ENCODE data around the gene ZNF492. TPM values are rescaled to one million over a fixed set of nuclear protein-coding genes. Genes with fewer than 3 reads are reported as not detected.
A peak's percentile ranks its signal among the peaks of the same experiment; 100 is the strongest.
"Not testable (repeated sequence)": the region's sequence is repeated elsewhere in the genome, so short reads cannot be mapped to it uniquely, and the experiment has no call there.

ZNF492 gene
- total RNA-seq = 0.13 and 0.26 TPM in 2 replicates

- DNase-seq (ENCODE audit: low read depth) = peak; percentile 59
- not testable (repeated sequence) for FAIRE-seq; H3K36me3 ChIP-seq (ENCODE audit: control insufficient read depth, insufficient read depth, low read length)
Observed at GRCh38 chr19:22633706-22634449, at the start of gene ZNF492. TSS of gene ZNF492 (plus strand) at chr19:22634324. CDS start at chr19:22653400, 19,076 bp downstream.

GRCh38 chr19:22595422-22595821 is 38.7 kb upstream of the ZNF492 start:
- DNase-seq (ENCODE audit: low read depth) = no peak

More at GRCh38 chr19:22633706-22634449, at the start of gene ZNF492:
- H3K4me3 ChIP-seq (ENCODE audit: low read depth, low read length) = peak within 1 kb of the TSS; percentile 53
- H3K27me3 ChIP-seq (ENCODE audit: control insufficient read depth, insufficient read depth, low read length) = not testable (repeated sequence)

GRCh38 chr19:22595918-22596341 is 38.2 kb upstream of the ZNF492 start:
- H3K4me3 ChIP-seq (ENCODE audit: low read depth, low read length) = no peak overlapping the region
- H3K27me3 ChIP-seq (ENCODE audit: control insufficient read depth, insufficient read depth, low read length) = no peaks in the 10 kb centered on the region
- H3K36me3 ChIP-seq (ENCODE audit: control insufficient read depth, insufficient read depth, low read length) = no peaks in the 10 kb centered on the region
- DNase-seq (ENCODE audit: low read depth) (no peak), FAIRE-seq (no peak)
- no peak for TF ChIP-seq CTCF (IDR thresholded peaks at IDR 0.05; ENCODE audit: insufficient read depth, low read length, severe bottlenecking)

More at GRCh38 chr19:22595422-22595821, 38.7 kb upstream of the ZNF492 start:
- H3K36me3 ChIP-seq (ENCODE audit: control insufficient read depth, insufficient read depth, low read length) = no peaks in the 10 kb centered on the region
- no peak for TF ChIP-seq CTCF (IDR thresholded peaks at IDR 0.05; ENCODE audit: insufficient read depth, low read length, severe bottlenecking)
- FAIRE-seq = no peak
- no peaks in the 10 kb centered on the region for H3K27me3 ChIP-seq (ENCODE audit: control insufficient read depth, insufficient read depth, low read length)
- H3K4me3 ChIP-seq (ENCODE audit: low read depth, low read length) = no peak overlapping the region

GRCh38 chr19:22600690-22601648 is 33.2 kb upstream of the ZNF492 start:
- DNase-seq (ENCODE audit: low read depth) (no peak), FAIRE-seq (no peak)
- H3K27me3 ChIP-seq (ENCODE audit: control insufficient read depth, insufficient read depth, low read length) = no peaks in the 10 kb centered on the region
- no peak overlapping the region for H3K4me3 ChIP-seq (ENCODE audit: low read depth, low read length)
- H3K36me3 ChIP-seq (ENCODE audit: control insufficient read depth, insufficient read depth, low read length) = no peaks in the 10 kb centered on the region
- no peak for TF ChIP-seq CTCF (IDR thresholded peaks at IDR 0.05; ENCODE audit: insufficient read depth, low read length, severe bottlenecking)

GRCh38 chr19:22601906-22602630 is 32.1 kb upstream of the ZNF492 start:
- DNase-seq (ENCODE audit: low read depth) (no peak), FAIRE-seq (no peak)
- no peak for TF ChIP-seq CTCF (IDR thresholded peaks at IDR 0.05; ENCODE audit: insufficient read depth, low read length, severe bottlenecking)
- Histone ChIP-seq H3K4me3 (ENCODE audit: low read depth, low read length) (no peak overlapping the region), H3K36me3 (ENCODE audit: control insufficient read depth, insufficient read depth, low read length) (no peaks in the 10 kb centered on the region), H3K27me3 (ENCODE audit: control insufficient read depth, insufficient read depth, low read length) (no peaks in the 10 kb centered on the region)
